Testis (tissue), 5 donors: Measurements from ENCODE around the gene HYDIN. TPM values are rescaled to one million over a fixed set of nuclear protein-coding genes. Genes with fewer than 3 reads are reported as not detected.
A peak's percentile ranks its signal among the peaks of the same experiment; 100 is the strongest.

Experiments used
- DNase-seq: peaks from one replicate; pipeline ENCODE4 v3.0.0-alpha.2; 2019
- H3K27ac ChIP-seq, 2 donors: fragments of 200-600 bp; sonication (generic); one replicate each; pipeline ENCODE4 v1.5.1; 2019
- H3K27me3 ChIP-seq: fragments of 200-600 bp; sonication (generic); one replicate; pipeline ENCODE4 v1.5.1; 2019
- H3K36me3 ChIP-seq: fragments of 200-600 bp; sonication (generic); one replicate; pipeline ENCODE4 v1.5.1; 2017; ENCODE audit warnings: low read depth; ENCODE audit errors: missing control alignments
- H3K4me1 ChIP-seq: fragments of 200-600 bp; sonication (generic); one replicate; pipeline ENCODE4 v1.5.1; 2019
- H3K4me3 ChIP-seq, 2 donors: fragments of 200-600 bp; sonication (generic); one replicate each; pipeline ENCODE4 v1.5.1; 2017 to 2019
- H3K9me3 ChIP-seq: fragments of 200-600 bp; sonication (generic); one replicate; pipeline ENCODE4 v1.5.1; 2017
- POLR2A ChIP-seq: fragments of 450-650 bp; IDR thresholded peaks from one replicate; pipeline ENCODE4 v1.6.1; 2017; ENCODE audit warnings: antibody characterized with exemption, mild to moderate bottlenecking, moderate library complexity
- whole genome bisulfite sequencing, 2 donors: methylation state at CpG; one replicate each; pipeline ENCODE4 v1.1.5; 2018; 5-methylcytosine and 5-hydroxymethylcytosine counted together
- intact Hi-C: fragments of 100-400 bp; cut with DNase I; formaldehyde crosslinking; loops from one replicate; pipeline ENCODE4 v1.15.1; 2023; ENCODE audit warnings: low total_unique reads
- long read RNA-seq, 2 donors: transcript quantifications; one replicate each; lab custom pipeline, GENCODE V29; 2026
- polyA plus RNA-seq: library from polyadenylated mRNA; stranded (reverse); fragments of 350-450 nt; fragmentation: Illumina TruSeq; extraction: RNeasy Lipid Tissue Mini Kit (QIAGEN cat#74804); gene quantifications from one replicate; pipeline ENCODE4 v1.2.3, GENCODE V29; 2014; ENCODE audit warnings: low read depth, low replicate concordance; ENCODE audit not compliant: insufficient read depth
- total RNA-seq, 2 donors: library from RNA; depleted of rRNA; stranded (reverse); fragments of >200 nt; gene quantifications; one replicate each; pipeline ENCODE4 v1.2.3, GENCODE V29; 2016
- TF ChIP-seq, protein P1 (sequence below), 3 experiments: fragments of 450-650 bp in 2 of 3; fragments of 200-600 bp in 1 of 3; sonication (generic) in 1 of 3; IDR thresholded peaks; one replicate each; pipeline ENCODE4 v1.5.1; 2016 to 2019; ENCODE audit warnings: antibody characterized with exemption in 3 of 3, mild to moderate bottlenecking in 2 of 3, moderate library complexity in 1 of 3

HYDIN gene
- 10 to 100 TPM; 29.6 to 54.7 TPM for total RNA-seq
- 30.3 TPM for polyA plus RNA-seq
- long read RNA-seq, donor 1: 0 reads
- long read RNA-seq, donor 2: 0 reads

DNA sequence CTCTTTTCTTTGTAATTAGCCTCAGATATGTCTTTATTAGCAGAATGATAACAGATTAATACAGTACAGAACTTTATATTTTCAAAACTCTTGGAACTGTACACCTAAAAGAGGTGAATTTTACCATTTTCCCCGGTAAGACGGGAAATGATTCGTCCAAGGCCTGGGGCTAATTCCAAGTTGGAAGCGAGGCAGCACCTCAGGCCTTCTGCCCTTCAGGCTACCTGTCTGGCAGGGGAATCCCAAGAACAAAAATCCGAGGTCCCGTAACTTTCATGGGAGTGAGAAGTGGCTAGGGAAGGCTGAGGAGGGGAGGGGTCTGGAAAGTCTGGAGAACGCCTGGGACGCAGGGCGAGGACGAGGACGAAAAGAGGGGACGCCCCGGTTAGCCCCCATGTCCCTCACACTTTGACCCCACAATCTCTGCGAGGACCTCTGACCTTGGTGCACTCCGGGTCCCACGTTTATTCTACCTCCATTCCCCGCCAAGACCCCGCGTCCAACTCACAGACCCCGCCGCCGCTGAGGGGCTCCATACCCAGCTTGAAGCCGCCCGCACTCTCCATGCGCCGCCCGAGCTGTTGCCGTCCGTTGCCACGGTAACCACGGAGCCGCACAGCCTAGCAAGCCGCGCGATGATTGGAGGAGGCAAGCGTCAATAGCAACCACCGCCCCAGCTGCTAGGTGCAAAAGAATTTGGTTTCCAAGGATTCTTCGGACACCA lies at the start of gene HYDIN:
Gene HYDIN, minus strand, starts transcription at position 601 of the 724 bp plus-strand sequence. CDS start 43,827 bp downstream, outside the sequence.
- Histone ChIP-seq H3K4me1 (no peaks in the 10 kb centered on the region), H3K36me3 (no peaks in the 10 kb centered on the region), H3K27ac (no peak within 1 kb of the TSS), H3K9me3 (no peaks in the 10 kb centered on the region), H3K27me3 (no peaks in the 10 kb centered on the region), H3K4me3 (peak within 1 kb of the TSS; percentile 36 to 45)
- TF ChIP-seq, protein P1, sequence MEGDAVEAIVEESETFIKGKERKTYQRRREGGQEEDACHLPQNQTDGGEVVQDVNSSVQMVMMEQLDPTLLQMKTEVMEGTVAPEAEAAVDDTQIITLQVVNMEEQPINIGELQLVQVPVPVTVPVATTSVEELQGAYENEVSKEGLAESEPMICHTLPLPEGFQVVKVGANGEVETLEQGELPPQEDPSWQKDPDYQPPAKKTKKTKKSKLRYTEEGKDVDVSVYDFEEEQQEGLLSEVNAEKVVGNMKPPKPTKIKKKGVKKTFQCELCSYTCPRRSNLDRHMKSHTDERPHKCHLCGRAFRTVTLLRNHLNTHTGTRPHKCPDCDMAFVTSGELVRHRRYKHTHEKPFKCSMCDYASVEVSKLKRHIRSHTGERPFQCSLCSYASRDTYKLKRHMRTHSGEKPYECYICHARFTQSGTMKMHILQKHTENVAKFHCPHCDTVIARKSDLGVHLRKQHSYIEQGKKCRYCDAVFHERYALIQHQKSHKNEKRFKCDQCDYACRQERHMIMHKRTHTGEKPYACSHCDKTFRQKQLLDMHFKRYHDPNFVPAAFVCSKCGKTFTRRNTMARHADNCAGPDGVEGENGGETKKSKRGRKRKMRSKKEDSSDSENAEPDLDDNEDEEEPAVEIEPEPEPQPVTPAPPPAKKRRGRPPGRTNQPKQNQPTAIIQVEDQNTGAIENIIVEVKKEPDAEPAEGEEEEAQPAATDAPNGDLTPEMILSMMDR (IDR thresholded peaks at IDR 0.05): no peak
- TF ChIP-seq POLR2A: no peak
- peak; percentile 94 for DNase-seq
- intact Hi-C loops: no loop called here
- 6 to 9% methylated on average over 30 to 38 of the region's 38 CpGs for WGBS, 2 donors

DNA sequence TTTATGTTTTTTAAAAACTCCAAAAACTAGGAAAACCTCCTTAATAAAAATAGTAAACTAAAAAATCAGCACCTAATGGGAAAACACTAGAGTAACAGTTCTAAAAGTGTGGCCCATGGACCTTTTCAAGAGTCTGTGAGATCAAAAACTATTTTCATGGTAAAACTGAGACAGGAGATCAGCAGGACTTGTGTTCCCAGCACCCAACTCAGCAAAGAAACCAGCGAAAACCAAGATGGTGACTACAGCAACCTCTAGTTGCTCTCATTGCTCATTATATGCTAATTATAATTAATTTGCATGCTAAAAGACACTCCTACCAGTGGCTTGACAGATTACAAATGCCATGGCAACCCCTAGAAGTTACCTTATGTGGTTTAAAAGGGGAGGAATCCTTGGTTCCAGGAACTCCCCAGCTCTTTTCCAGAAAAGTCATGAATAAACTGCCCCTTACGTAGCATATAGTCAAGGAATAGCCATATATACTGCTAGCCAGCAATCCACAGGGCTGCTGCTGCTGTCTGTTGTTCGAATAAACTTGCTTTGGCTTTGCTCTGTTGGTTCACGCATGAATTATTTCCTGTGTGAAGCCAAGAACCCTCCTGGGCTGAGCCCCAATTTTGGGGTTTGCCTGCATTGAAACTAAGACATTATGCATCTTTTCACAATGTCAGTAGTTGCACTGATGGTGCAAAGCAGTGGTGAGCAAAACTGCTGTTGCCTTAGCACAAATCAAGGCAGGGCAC lies 46.2 kb upstream of the HYDIN start:
- Histone ChIP-seq H3K27me3 (no peaks in the 10 kb centered on the region), H3K36me3 (no peaks in the 10 kb centered on the region), H3K4me1 (no peaks in the 10 kb centered on the region), H3K27ac (no peak overlapping the region), H3K9me3 (no peaks in the 10 kb centered on the region), H3K4me3 (no peak overlapping the region)
- DNase-seq: no peak
- intact Hi-C loops: no loop called here
- TF ChIP-seq POLR2A: no peak
- TF ChIP-seq, protein P1 (IDR thresholded peaks at IDR 0.05): no peak
- 97 to 98% methylated on average over 4 of the region's 4 CpGs for WGBS, 2 donors

DNA sequence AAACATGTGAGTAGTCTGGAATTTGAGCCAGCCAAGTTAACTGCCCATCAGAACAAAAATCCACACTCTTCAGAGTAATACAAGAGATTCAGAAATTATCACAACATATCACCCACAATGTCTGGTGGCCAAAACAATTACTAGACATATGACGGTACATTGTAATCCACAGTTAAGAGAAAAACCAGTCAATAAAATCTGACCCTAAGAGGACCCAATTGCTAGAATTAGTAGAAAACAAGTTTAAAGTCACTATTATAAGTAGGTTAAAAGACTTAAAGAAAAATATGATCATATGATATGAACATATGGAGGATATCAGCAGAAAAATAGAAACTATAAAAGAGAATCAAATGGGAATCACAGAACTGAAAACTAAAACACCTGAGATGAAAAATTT lies 42.9 kb upstream of the HYDIN start:
- H3K27ac ChIP-seq: no peak overlapping the region
- H3K4me3 ChIP-seq: no peak overlapping the region
- 95 to 97% methylated on average over 1 of the region's 1 CpG for WGBS, 2 donors
- intact Hi-C loops: no loop called here
- no peak for DNase-seq
- H3K4me1 ChIP-seq: no peaks in the 10 kb centered on the region
- no peaks in the 10 kb centered on the region for H3K27me3 ChIP-seq
- no peaks in the 10 kb centered on the region for H3K36me3 ChIP-seq
- no peak for TF ChIP-seq POLR2A
- TF ChIP-seq, protein P1 (IDR thresholded peaks at IDR 0.05): no peak
- no peaks in the 10 kb centered on the region for H3K9me3 ChIP-seq

DNA sequence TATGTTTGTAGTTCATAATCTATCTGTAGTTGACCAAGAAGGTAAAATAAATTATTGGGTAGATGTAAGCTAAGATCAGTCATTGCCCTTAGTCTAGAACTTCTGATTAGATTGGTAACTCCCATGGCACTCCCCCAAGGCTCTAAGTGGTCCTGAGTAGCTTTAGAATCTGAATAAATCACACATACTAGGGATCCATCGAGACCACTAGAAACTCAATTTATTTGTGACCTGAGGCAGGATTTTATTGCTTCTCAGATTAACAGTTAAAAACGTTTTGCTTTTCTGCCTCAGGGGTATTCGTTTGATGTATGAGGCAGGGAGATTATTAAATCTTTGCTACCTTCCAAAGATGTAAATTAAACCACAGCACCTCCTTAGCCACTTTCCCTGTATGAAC lies 33.8 kb upstream of the HYDIN start:
- no peak for DNase-seq
- intact Hi-C loops: no loop called here
- WGBS, 2 donors: 44 to 56% methylated on average over 3 of the region's 3 CpGs
- no peaks in the 10 kb centered on the region for H3K36me3 ChIP-seq
- H3K27ac ChIP-seq: no peak overlapping the region
- H3K4me3 ChIP-seq: no peak overlapping the region
- H3K4me1 ChIP-seq: no peaks in the 10 kb centered on the region
- H3K27me3 ChIP-seq: no peaks in the 10 kb centered on the region
- no peaks in the 10 kb centered on the region for H3K9me3 ChIP-seq
- TF ChIP-seq POLR2A: no peak
- TF ChIP-seq, protein P1 (IDR thresholded peaks at IDR 0.05): no peak
